Inferior parietal cortex (tissue), 1 donor: ENCODE results near the gene KLK10.
A peak's percentile ranks its signal among the peaks of the same experiment; 100 is the strongest.

Experiments used
- DNase-seq: peaks from one replicate; pipeline ENCODE4 v3.0.0-alpha.2; 2016; ENCODE audit errors: extremely low spot score

KLK10 gene

DNA sequence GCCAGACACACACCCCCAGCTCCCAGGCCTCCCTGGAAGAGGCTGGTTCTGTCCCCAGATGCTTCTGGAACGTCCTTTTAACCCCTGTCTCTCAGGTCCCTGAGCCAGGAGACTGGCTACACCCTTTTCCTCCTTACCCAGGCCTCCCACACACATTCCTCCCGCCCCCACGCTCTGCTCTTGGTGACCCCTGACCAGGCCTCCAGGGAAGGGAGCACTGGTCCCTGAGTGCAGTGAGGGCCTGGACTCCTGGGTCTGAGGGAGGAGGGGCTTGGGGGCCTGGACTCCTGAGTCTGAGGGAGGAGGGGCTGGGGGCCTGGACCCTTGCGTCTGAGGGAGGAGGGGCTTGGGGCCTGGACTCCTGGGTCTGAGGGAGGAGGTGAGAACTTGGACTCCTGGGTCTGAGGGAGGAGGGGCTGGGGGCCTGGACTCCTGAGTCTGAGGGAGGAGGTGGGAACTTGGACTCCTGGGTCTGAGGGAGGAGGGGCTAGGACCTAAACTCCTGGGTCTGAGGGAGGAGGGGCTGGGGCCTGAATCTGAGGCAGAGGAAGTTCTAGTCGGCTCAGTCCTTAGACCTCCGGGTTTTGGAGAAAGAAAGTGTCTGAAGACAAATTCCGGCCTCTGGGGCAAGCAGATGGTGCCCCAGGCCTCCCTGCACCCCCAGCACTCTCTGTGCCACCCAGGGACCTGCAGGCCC lies 50.6 kb downstream of the KLK10 start:
- DNase-seq, result no peak

DNA sequence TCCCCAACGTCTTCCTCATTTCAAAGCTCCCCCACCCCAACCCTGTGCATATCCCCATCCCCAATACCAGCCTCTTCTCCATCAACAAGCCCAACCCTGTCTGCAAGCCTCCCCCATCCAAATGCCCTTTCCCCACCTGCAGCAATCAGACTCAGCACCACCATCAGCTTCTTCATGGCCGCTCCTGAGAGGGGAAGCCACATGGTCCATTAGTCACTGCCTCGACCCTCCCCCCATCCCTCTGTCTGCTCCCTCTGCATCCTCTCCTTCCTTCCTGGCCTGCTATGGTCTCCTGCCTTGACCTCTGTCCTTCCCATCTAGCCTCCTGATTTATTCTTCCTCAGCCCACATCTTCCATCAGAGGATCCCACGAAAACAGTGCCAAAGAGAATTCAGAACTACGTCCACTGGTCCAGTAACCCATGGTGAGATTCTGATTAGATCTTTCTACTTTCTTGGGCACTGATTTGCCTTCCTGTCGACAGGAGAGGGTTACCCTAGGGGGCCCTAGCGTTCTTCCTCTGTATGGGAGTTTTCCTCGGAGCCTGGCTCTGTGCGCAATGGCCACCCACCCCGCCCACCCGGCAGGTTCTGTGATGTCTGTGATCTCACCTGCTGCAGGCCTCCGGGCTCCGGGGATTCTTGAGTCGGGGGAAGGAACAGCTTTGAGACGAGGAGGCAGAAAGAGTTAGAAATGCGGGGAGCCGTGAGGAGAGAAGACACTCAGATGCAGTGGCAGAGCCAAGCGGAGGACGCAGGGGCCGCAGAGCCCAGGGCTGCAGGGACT lies 51.4 kb downstream of the KLK10 start:
- DNase-seq, result peak; percentile 9

DNA sequence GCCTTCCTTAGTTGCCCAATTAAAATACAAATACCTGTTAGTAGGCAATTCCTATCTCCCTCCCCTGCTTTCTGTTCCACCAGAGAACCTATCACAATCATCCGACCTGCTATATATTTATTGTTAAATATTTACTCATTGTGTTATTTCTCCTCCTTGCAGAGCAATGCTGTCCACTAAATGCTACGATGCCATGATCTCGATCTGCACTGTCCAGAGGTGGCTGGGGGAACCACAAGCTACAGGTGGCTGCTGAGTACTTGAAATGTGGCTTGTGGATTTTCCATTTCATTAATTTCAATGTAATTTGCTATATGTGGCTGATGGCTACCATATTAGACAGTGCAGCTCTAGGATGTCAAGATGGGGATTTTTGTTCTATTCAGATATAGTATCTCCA lies 55.2 kb downstream of the KLK10 start:
- DNase-seq, result no peak

DNA sequence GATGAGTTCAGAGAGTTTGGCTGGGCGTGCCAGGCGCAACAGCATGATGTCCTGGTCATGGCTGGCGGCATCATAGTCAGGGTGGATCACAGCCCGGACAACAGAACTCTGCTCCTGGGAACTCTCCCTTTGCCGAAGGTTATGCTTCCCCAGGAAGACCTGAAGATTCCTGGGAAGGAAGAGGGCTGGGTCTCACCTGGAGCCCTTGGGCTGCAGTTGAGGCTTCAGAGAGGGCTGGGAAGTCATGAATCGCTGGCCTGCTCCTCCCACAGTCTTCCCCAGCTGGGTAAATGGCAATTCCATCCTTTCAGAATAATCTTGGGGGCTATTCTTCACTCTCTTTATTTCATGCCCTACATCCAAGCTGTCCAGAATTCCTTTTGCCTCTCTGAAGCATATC lies 56.1 kb downstream of the KLK10 start:
- DNase-seq, result no peak
